HG03196 (cell line): ENCODE data around the gene PLVAP.
"Not testable (repeated sequence)": the region's sequence is repeated elsewhere in the genome, so short reads cannot be mapped to it uniquely, and the experiment has no call there.

Experiments
- ATAC-seq: cut with Tn5 transposase; IDR thresholded peaks from one replicate; pipeline ENCODE4 v1.9.1; 2021; ENCODE audit not compliant: unreplicated experiment

Gene PLVAP

DNA sequence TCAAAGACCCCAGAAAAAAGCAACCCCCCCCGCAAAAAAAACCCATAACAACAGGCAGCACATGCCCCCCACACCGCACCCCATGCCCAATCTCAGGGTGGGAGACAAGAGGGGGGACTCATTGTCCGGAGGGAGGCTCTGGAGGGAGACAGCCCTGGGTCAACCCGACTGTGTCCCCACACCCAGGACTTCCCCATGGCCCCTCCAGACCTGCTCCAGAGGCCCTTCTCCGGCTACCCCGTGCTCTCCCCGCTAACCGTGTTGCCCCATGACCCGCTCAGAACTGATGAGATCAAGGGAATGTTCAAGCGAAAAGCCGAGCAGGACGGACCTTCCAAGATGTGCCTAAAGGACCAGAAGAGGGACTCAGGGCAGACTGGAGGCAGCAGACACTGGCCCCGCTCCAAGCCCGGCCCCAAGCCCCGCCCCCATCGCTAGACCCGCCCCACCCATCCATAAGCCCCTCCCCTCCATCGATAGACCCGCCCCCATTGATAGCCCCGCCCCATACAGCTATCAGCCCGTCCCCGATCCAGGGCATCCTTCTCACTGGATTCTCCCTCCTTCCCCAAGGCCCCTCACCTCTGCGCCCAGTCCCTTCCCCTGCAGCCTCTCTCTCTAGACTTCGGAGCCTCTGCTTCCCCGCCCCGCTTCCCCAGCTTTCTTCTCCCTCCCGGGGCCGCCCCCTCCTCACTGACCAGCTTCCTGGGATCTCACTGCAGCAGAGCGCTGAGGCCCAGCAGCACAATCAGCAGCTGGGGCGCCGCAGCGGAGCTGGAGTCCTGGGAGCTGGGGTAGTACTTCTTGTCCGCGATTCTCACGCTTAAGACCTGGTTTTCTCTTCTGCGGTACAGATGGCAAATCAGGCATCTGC is 26.1 kb upstream of the PLVAP start:
- ATAC-seq = no peak

DNA sequence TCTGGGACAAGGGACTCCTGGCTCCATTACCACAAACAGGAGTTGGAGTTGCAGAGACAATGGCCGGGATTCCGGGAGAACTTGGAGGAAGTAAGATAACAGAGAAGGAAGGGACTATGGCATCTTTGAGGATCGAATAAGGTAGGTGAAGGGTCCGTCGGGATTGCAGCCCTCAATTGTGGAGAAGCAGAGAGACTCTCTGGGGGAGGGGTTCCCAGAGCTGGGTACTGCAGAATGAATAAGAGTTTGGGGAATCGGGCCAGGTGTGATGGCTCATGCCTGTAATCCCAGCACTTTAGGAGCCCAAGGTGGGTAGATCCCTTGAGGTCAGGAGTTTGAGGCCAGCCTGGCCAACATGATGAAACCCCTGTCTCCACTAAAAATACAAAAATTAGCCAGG is 24.5 kb upstream of the PLVAP start:
- ATAC-seq = no peak

DNA sequence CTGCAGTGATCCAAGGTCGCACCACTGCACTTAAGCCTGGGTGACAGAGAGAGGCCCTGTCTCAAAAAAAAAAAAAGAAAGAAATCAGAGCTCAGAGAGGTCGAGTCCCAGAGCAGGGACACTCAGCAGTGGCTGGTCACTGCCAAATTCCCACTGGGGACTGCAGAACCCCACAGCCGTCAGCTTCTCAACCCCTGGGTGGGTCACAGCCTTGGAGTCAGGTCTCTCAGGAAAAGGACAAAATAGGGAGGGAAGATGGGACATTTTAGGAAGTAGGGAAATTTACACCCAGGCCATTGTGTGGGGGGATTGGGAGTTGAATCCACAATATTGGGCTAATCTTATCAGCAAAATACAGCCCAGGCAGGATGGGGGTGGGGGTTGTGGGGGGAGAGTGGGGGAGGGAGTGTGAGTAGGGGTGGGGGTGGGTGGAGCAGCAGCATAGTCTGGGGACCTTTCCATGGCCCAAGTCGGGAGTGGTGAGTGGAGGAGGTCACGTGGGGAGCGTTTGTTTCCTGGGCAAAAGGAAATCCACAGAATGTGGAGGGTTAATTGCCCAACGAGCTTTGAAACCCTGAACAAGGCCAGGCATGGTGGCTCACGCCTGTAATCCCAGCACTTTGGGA is 21.9 kb upstream of the PLVAP start:
- ATAC-seq = no peak

DNA sequence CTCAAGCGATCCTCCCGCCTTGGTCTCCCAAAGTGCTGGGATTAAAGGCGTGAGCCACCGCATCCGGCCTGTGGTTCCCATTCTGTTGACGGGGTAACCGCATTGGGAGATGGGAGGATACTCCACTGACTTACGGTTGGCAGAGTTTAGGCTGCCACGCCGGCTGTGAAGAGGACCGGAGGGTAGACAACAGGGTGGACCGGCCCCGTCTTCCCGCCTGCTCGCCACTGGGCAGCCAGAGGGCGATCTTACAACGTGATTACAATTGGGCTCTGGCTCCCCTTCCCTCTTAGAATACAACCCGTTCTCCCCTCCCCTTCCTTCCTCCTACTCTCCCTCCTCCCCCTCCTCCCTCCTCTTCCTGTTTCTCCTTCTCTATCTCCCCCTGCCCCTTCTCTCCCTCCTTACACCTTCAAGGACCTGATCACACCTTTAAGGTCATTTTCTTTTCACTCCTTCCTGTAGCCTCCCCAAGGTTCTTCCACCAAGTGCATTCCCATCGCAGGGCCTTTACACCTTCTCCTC is 17.8 kb upstream of the PLVAP start:
- ATAC-seq = no peak

DNA sequence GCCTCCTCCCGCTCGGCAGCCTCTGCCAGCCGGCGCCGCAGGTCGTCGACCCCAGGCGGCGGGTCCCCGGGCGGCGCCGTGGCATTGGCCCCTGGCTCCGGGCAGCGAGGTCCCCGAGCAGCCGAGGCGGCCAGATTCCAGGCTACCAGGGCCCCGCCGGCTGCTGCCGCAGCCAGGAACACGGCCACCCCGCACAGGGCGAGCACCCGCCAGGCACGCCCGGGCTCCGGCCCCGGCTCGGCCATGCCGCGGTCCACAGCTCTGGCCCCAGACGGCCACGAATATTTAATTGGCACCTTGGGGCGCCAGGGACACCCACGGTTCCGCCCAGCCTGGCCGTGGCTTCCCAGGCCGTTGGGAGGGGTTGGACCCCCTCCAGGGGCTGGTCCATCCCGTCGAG is 16.8 kb upstream of the PLVAP start, which contains the start of gene CCDC194:
TSS of gene CCDC194 (minus strand) at position 283 of the 400 bp plus-strand sequence. CDS start at position 245, 38 bp downstream.
- ATAC-seq = no peak

DNA sequence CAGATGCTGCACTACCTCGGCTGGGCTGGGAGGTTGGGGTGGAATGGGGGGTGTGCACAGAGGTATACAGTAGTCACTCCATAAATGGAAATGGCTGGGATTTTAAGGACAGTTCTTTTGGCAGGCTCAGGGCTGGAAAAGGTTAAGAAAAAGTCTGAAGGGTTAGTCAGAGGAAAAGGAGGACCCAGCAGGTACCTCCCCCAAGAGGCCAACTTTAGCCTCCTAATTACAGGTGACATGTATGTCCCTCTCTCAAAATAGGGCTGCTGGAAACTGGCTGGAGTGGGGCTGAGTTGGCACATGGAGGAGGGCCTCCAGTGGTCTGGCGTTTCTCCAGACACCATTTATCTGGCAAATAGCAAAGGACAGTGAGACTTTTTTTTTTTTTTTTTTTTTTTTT is 15.9 kb upstream of the PLVAP start:
- ATAC-seq = no peak

DNA sequence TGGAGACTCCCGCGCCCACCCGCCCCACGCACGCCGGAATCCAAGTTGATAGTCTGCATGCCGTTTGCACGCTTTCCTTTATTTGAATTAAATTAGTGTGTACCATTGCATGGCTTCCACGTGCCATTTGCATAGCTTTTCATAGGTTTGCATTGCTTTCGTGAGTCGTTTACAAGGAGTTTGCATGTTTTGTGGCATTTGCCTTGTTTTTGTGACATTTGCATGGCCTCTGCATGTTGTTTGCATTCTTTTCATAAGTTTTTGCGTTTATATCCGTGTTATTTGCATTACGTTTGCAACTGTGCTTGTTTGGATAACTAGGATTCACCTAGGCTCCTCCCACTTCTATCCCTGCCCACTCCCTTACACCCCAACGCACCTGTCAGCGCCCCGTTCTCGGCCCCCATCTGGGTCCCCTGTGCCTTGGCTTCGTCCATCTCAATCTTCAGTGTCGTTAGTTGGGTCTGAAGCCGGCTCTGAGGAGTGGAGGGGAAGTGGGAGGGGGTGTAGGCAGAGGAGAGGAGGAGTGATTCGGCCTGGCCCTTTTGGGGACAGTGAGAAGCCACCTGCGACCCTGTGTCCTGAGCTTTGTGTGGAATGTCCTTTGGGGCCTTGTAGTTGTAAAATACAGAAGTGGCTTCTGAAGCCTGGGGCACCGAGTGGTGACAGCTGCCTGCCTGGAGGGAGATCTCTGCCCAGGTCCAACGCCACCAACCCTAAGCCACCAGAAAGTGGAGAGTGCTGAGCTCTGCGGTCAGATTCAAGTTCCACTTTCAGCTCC is 14.4 kb upstream of the PLVAP start:
- no peak for ATAC-seq

DNA sequence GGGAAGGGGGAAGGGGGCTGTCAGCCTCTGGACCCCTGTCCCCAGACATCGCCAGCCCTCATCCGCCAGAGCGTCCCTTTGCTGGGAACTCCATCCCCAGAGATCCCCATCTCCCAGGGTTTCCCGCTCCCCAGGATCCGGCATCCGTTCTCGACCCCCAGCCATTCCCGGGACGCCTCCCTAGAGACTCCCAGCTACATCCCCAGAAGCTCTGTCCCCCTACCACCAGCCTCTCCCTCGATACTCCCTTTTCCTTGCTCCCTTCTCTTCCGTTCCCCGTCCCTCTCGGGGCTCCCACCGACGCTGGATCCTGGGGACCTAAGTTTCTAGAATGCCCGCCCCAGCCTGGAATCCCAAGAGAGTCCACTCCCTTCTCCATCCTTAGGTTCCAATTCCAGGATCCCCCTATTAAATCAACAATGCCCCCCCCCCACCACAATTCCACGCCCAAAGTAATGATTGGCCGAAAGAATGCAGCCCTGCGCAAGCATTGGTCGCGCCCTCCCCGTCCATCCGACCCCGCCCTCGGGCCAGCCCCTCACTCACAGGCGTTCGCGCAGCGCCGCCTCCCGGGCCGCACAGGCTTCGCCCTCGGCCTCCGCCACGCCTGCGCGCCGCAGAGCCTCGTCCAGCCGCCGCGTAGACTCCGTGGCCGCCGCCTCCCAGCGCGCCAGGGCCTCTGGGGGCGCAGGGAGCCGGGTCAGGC is 13.7 kb upstream of the PLVAP start:
- peak; percentile 80 for ATAC-seq

DNA sequence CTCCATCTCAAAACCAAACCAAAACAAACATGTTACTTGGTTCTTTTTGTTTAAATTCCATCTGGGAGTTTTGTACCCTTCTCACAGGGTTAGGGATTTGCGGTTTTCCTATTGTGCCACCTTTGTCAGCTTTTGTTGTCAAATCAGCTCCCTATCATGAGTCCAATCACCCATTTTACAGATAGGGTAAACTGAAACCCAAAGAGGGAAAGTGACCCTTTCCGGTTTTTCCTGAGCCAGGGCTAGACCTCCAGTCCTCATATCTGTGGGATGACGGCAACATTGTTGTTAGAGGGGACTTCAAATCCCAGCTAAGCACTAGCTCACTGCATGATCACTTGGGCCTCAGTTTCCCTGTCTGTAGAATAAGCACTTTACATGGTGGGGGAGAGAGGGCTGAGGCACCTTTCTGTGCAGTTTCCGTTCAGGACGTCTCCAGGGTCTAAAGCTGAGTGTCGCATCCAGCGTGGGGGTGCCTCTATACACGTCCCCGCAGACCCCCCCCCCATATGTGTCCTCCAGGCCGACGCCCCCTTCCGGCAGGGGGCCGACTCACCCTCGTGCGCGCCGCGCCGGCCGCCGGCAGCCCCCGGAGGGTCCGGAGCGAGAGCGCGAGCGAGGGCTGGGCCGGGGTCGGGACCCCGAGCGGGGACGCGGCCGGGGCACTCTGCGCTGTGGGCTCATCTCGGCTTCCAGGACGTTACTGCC is 13.0 kb upstream of the PLVAP start:
- ATAC-seq = no peak

DNA sequence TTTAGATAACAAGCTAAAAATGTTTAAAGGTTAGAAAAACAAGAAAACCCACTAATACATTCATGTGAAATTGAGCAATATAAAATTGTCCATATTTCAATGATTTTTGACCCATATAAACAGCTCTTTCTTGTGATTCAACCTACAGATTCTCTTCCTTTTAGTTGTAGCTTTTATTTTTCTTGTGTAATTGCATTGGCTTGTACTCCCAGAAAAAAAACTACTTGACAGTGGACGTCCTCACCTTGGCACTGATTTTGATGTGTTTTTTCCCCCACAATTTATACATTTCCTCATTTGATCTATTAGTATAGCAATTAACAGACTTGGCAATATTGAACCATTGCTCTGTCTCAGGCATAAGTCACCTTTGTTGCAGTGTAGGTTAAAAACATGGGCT is 12.1 kb upstream of the PLVAP start:
- no peak for ATAC-seq

DNA sequence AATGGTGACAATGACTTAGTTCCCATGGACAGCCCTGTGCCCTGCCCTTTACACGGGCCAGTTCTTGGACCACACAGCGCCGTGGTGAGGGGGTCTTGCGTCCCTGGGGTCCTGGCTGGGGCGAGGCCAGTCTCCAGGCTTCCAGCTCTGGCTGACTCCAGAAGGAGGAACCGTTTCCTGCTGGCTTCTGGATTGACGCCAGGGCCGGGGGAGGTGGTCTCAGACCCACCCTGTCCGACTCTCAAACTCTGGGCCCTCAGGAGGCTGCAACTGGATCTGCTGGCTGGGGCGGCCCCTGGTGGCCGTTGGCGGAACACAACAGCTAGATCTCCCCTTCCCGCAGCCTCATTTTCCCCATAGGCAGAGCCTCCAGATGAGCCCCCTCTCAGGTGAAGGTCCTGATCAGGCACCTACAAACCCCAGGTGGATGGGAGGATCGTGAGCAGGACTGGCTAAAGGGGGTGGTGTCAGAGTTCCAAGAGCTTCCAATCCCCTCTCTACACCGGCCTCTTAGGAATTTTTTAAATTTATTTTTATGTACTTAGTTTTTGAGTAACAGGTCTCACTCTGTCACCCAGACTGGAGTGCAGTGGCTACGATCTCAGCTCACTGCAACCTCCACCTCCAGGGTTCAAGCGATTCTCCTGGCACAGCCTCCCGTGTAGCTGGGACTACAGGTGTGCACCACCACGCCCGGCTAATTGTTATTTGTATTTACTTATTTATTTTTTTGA is 8.9 kb upstream of the PLVAP start:
- ATAC-seq = no peak

DNA sequence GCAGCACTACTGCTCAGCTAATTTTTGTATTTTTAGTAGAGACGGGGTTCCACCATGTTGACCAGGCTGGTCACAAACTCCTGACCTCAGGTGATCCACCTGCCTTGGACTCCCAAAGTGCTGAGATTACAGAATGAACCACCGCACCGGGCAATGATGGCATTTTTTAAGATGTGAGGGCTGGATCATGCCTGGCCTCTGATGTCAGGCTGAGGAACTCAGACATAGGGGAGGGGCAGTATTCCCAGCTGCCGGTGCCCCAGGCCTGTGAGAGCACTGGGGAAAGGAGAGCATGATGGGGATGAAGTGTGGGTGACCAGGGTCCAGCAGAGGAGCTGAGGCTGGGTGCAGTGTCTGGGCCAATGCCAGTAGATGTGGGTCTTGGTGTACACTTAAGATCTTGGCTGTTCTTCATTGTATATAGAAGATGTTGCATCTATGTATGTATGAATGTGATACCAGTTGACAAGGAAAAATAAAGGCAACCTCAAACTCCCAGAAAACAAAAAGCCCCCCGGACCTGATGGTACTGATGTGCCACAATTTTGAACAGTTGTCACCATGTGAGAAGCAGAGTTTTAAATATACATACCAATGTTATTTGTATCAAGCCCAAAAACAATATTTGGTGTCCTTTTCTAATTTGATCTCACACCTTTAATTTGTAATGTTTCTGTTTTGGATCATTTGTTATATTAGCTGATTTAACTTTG is 3.4 kb upstream of the PLVAP start:
- ATAC-seq = no peak

DNA sequence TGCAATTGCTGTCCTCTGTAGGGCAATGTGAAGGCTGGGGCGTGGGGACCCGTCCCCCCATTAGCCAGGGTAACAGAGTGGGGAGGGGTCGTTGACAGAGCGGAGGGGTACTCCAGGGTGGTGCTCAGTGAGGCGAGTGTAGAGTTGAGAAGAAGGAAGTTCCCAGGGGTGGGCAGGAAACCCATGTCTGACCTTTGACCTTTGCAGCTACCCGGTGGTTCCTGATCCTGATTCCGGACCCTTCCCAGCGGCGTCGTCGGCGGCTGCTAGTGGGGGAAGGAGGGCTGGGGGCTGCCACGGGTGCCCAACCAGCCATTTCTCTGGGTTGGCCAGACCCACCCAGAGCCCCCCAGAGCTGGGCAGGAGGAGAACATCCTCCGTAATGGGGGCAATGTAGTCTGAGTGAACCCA is 2.1 kb upstream of the PLVAP start:
- no peak for ATAC-seq

DNA sequence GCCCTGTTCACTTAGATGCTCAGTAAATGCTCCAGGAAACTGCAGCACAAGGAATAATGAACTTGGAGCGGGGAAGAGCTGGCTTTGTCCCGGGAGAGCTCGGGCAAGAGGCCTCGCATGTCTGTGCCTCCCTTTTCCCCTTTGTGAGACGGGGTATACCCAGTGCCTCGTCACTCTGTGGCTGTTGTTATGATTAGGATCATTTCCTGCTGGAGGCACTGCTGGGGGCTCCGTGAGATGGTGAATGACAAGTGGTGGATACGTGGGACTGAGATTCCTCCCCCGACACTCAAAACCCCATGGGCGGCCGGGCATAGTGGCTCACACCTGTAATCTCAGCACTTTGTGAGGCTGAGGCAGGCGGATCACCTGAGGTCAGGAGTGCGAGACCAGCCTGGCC is 1.1 kb upstream of the PLVAP start:
- ATAC-seq = no peak

DNA sequence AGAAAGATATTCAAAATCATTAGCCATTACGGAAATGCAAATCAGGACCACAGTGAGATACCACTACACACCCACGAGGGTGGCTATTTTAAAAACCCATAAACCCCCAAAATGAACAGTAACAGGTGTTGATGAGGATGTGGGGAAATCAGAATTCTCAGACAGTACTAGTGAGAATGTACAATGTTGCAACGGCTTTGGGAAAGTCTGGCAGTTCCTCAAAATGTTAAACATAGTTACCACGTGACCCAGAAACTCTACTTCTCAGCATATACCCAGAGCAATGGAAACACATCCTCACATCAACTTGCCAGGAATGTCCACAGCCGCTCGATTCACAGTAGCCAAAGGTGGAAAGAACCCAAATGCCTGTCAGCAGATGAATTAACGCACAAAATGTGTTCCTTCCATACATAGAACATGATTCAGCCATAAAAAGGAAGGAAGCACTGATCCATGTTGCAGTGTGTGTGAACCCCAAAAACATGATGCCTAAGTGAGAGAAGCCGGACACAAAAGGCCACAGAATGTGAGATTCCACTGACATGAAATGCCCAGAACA is 7.0 kb downstream of the PLVAP start:
- ATAC-seq = peak; percentile 87

DNA sequence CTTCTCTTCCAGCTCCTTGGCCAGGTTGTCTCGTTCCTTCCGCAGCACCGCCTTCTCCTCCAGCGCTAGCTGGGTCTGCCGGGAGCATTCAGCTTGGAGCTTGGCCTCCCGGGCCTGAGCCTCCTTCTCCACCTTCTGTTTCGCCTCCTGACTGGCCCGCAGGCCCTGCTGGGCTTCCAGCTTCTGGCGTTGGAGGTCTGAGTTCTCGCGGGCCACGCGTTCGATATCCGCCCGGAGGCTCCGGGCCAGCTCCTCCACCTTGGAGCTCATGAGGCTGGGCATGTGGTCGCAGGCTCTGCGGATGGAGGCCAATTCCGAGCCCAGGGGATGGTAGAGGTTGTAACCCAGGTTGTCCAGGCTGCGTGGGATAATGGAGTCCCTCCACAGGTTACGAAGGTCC is 11.8 kb downstream of the PLVAP start:
- no peak for ATAC-seq

DNA sequence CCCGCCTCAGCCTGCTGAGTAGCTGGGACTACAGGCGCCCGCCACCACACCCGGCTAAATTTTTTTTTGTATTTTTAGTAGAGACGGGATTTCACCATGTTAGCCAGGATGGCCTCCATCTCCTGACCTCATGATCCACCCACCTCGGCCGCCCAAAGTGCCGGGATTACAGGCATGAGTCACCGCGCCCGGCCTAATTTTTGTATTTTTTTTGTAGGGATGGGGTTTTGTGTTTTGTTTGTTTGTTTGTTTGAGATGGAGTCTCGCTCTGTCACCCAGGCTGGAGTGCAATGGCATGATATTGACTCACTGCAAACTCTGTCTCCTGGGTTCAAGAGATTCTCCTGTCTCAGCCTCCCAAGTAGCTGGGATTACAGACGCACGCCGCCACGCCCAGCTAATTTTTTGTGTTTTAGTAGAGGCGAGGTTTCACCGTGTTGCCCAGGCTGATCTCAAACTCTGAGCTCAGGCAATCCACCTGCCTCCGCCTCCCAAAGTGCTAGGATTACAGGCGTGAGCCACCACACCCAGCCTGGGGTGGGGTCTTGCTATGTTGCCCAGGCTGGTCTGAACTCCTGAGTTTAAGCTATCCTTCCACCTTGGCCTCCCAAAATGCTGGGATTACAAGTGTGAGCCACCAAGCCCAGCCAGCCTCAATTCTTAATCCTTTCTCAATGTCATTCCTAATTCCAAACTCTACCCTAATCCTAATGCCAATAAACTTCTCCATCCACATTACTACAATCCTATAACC is 13.1 kb downstream of the PLVAP start:
- not testable (repeated sequence) for ATAC-seq
